Lower leg skin (tissue), 3 donors: ENCODE data around the gene SPAG5.

Experiments used
- CTCF ChIP-seq, 3 donors: fragments of 450-650 bp; IDR thresholded peaks; one replicate each; pipeline ENCODE4 v1.5.1; 2016; ENCODE audit warnings: antibody characterized with exemption in 3 of 3, mild to moderate bottlenecking in 3 of 3, moderate library complexity in 2 of 3
- POLR2A ChIP-seq, 2 donors: fragments of 450-650 bp; IDR thresholded peaks; one replicate each; pipeline ENCODE4 v1.6.1; 2016 to 2017; ENCODE audit warnings: antibody characterized with exemption in 2 of 2, mild to moderate bottlenecking in 1 of 2, moderate library complexity in 1 of 2

DNA sequence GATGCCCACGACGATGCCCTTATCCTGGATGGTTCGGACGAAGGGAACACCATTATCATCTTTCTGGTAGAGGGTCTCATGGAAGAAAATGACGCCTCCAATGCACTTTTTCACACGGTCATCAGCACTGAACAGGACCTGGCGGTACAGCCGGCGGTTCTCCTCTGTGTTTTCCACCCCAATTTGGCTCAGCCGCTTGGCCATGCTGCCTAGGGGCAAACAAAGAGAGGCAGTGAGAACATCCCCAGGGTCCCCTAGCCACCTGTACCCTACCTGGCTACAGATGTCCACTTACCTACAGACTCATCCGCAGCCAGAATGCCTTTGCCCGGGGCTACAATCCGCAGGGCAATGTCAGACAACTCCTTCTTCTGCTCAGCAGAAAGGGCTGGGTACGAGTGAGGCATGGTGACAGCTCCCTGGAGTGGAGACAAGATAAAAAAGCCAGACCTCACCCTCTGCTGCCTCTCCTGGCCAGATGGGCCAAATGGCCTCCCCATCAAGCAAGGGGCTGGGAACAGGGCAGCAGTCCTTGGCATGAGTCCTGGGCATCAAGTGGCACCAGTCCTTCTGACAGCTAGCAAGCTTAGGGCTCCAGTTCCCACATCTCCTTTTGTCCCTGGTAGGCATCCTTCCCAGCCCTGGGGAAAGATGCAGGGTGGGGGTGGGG is 23.6 kb downstream of the SPAG5 start:
- TF ChIP-seq CTCF (IDR thresholded peaks at IDR 0.05) (no peak), POLR2A (IDR thresholded peaks at IDR 0.05) (no peak)
